GM12864 (cell line): ENCODE measurements around the gene POLH.

Experiments used
- DNase-seq: peaks from one replicate; pipeline ENCODE4 v3.0.0-alpha.2; 2011; ENCODE audit warnings: low read depth
- H3K4me3 ChIP-seq: 2 replicates; pipeline ENCODE4 v1.5.1; 2011; ENCODE audit warnings: mild to moderate bottlenecking, low read depth, low read length, control low read depth
- CTCF ChIP-seq: IDR thresholded peaks from 2 replicates; pipeline ENCODE4 v1.5.1; 2011; ENCODE audit warnings: low read depth, mild to moderate bottlenecking, moderate library complexity, low read length, control low read depth, inconsistent platforms; ENCODE audit errors: missing control alignments

Gene POLH

GRCh38 chr6:43621078-43621835 lies 45.3 kb downstream of the POLH start:
- DNase-seq = no peak

GRCh38 chr6:43621836-43622180 lies 45.8 kb downstream of the POLH start:
- TF ChIP-seq CTCF = no peak
- DNase-seq = no peak

More at GRCh38 chr6:43621078-43621835, 45.3 kb downstream of the POLH start:
- no peak for TF ChIP-seq CTCF
- no peak overlapping the region for H3K4me3 ChIP-seq

GRCh38 chr6:43622541-43622940 lies 46.6 kb downstream of the POLH start:
- no peak overlapping the region for H3K4me3 ChIP-seq
- no peak for DNase-seq
- TF ChIP-seq CTCF = no peak

More at GRCh38 chr6:43621836-43622180, 45.8 kb downstream of the POLH start:
- H3K4me3 ChIP-seq = no peak overlapping the region

- no peak overlapping the region for H3K4me3 ChIP-seq
- DNase-seq = no peak
- TF ChIP-seq CTCF = no peak
These were observed 48.1 kb downstream of the POLH start for GRCh38 chr6:43623880-43624785.

GRCh38 chr6:43624786-43625288 lies 48.9 kb downstream of the POLH start:
- no peak for DNase-seq
- H3K4me3 ChIP-seq = no peak overlapping the region
- TF ChIP-seq CTCF = no peak

- H3K4me3 ChIP-seq = no peak overlapping the region
- no peak for TF ChIP-seq CTCF
- DNase-seq = no peak
These were observed 49.5 kb downstream of the POLH start for GRCh38 chr6:43625393-43625992.
